HFFc6 (cell line): ENCODE results near the gene FHAD1. TPM values are rescaled to one million over a fixed set of nuclear protein-coding genes. Genes with fewer than 3 reads are reported as not detected.

Experiments
- DNase-seq: peaks from one replicate; pipeline ENCODE4 v3.0.0-alpha.2; 2018
- H3K27ac Mint-ChIP-seq: 2 replicates; pipeline ENCODE4 v1.8.0; 2020; ENCODE audit warnings: mild to moderate bottlenecking, mixed read lengths
- H3K27me3 Mint-ChIP-seq: 2 replicates; pipeline ENCODE4 v1.8.0; 2021; ENCODE audit warnings: mild to moderate bottlenecking, moderate library complexity, mixed read lengths; ENCODE audit not compliant: insufficient read depth
- H3K36me3 Mint-ChIP-seq: 2 replicates; pipeline ENCODE4 v1.8.0; 2021; ENCODE audit warnings: low read depth, mixed read lengths
- H3K4me1 Mint-ChIP-seq: 2 replicates; pipeline ENCODE4 v1.8.0; 2020; ENCODE audit warnings: low read depth, mixed read lengths
- H3K4me3 Mint-ChIP-seq: 2 replicates; pipeline ENCODE4 v1.8.0; 2020; ENCODE audit warnings: mild to moderate bottlenecking, moderate library complexity, mixed read lengths
- H3K9me3 Mint-ChIP-seq: 2 replicates; pipeline ENCODE4 v1.8.0; 2020; ENCODE audit warnings: mild to moderate bottlenecking, mixed read lengths
- total RNA-seq, 6 experiments: library from RNA; stranded (reverse); fragmentation: NEBNext Ultra II Directional; extraction: Animal tissue kit (Norgen Biotek cat#: 25700); gene quantifications; 2 replicates in 1 of 6; 3 replicates in 5 of 6; pipeline ENCODE4 v1.2.3, GENCODE V29; 2021
- TF ChIP-seq, protein P1 (sequence below): fragments of 200-600 bp; sonication (generic); IDR thresholded peaks from 2 replicates; pipeline ENCODE4 v1.5.0; 2021; ENCODE audit warnings: antibody characterized with exemption, mild to moderate bottlenecking

Gene FHAD1
- total RNA-seq, 6 experiments from 2014 or later, result 0.16 to 0.25 TPM; not detected in 4

DNA sequence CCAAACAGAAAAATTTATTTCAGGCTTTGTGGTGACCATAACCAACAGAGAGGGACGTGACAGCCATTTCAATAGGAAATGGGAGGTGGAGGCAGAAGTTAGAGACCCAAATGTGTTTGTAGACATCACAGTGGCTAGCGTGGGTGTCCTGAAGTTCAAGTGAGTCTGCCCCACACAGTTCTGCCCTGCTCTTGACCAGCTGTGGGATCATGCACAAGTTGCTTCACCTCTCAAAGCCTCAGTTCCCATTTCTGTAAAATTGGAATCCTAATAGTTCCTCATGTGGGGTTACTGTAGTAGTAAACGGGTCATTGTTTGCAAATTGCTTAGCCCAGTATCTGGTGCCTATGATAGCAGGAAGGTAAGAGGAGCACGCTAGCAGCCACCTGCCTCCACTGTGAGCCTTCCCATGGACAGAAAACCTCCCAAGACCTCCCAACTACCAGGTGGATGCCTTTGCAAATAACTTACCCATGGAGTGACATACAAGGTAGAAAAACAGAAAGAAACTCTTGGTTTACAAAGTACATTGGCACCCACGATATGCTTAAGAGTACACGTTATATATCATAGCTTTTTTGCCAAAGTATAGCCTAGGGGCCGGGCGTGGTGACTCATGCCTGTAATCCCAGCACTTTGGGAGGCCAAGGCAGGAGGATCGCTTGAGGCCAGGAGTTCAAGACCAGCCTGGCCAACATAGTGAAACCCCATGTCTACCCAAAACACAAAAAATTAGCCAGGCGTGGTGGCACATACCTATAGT lies 29.1 kb downstream of the FHAD1 start:
- Mint-ChIP-seq H3K4me3 (no peak overlapping the region), H3K4me1 (peaks cover 14% of the 10 kb centered on the region), H3K27ac (no peak overlapping the region), H3K9me3 (no peaks in the 10 kb centered on the region), H3K27me3 (peaks cover 44% of the 10 kb centered on the region), H3K36me3 (no peaks in the 10 kb centered on the region)
- no peak for DNase-seq
- TF ChIP-seq, protein P1, sequence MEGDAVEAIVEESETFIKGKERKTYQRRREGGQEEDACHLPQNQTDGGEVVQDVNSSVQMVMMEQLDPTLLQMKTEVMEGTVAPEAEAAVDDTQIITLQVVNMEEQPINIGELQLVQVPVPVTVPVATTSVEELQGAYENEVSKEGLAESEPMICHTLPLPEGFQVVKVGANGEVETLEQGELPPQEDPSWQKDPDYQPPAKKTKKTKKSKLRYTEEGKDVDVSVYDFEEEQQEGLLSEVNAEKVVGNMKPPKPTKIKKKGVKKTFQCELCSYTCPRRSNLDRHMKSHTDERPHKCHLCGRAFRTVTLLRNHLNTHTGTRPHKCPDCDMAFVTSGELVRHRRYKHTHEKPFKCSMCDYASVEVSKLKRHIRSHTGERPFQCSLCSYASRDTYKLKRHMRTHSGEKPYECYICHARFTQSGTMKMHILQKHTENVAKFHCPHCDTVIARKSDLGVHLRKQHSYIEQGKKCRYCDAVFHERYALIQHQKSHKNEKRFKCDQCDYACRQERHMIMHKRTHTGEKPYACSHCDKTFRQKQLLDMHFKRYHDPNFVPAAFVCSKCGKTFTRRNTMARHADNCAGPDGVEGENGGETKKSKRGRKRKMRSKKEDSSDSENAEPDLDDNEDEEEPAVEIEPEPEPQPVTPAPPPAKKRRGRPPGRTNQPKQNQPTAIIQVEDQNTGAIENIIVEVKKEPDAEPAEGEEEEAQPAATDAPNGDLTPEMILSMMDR, result no peak

DNA sequence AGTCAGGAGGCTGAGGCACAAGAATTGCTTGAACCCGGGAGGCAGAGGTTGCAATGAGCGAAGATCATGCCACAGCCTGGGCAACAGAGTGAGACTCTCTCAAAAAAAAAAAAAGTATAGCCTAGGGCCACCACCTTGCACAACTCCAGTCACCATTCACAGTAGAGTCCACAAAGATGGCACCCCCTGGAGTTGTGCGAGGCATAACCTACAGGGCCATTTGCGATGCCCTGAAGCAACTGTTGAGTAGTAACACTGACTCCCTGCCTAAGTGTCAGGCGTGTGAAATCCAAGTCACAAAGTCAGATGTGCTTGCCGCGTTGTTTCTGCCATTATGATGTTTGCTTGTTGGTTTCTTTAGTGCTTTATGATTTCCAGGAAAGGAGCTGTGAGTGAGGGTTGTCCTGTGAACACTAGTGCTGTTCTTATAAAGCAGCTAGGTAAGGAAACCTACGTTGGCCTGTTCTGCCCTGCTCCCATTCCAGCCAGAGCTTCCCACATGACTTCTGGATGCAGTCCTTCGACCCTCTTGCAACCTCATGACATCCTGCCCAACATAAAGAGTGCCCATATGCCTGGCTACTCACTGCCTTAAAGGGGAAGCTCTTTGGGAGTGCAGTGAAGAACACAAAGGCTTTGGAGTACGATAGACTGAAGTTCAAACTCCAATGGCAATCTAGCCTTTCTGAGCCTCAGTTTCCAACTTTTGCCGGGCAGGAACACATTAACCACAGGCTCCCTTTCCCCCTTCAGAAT lies 29.8 kb downstream of the FHAD1 start:
- H3K4me3 Mint-ChIP-seq, result no peak overlapping the region
- DNase-seq, result no peak
- H3K27ac Mint-ChIP-seq, result no peak overlapping the region
- peaks cover 14% of the 10 kb centered on the region for H3K4me1 Mint-ChIP-seq
- no peaks in the 10 kb centered on the region for H3K9me3 Mint-ChIP-seq
- no peaks in the 10 kb centered on the region for H3K36me3 Mint-ChIP-seq
- TF ChIP-seq, protein P1, result no peak
- H3K27me3 Mint-ChIP-seq, result peaks cover 46% of the 10 kb centered on the region

DNA sequence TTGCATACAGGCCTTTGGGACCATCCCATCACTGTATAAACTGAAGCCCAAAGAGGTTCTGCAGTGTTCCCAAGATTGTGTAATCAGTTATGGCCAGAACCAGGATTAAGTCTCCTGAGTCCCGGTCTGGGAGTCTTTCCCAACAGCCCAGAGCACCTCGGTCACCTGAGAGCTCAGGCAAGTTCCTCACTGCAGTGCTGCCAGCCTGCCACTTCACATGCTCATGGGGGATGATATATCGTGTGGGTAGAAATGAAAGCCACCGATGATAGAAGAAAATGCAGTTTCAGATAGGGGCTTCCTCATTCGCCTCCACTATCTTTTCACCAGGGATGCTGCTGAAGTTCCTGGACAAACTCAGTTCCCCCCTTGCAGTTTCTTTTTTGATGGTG lies 30.4 kb downstream of the FHAD1 start:
- H3K27me3 Mint-ChIP-seq, result peaks cover 45% of the 10 kb centered on the region
- H3K9me3 Mint-ChIP-seq, result no peaks in the 10 kb centered on the region
- H3K27ac Mint-ChIP-seq, result no peak overlapping the region
- peaks cover 10% of the 10 kb centered on the region for H3K4me1 Mint-ChIP-seq
- DNase-seq, result no peak
- H3K4me3 Mint-ChIP-seq, result no peak overlapping the region
- no peaks in the 10 kb centered on the region for H3K36me3 Mint-ChIP-seq
- TF ChIP-seq, protein P1, result no peak

DNA sequence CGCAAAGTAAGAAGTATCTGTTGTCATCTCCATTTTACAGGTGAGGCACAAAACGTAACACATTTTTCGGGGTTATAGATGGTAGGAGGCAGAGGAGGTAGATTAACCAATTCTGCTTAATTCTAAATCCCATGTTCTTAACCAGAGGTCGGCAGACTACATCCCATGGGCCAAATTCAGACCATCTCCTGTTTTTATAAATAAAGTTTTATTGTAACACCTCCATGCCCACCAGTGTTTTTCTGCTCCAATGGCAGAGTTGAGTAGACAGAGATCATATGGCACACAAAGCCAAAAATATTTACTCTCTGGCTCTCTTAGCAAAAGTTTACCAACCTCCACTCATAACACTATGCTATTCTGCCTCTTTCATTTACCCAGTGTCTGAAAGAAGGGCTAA lies 30.9 kb downstream of the FHAD1 start:
- Mint-ChIP-seq H3K9me3 (no peaks in the 10 kb centered on the region), H3K4me1 (peaks cover 6% of the 10 kb centered on the region; the same call in 1 of the 2 replicates), H3K27ac (no peak overlapping the region), H3K4me3 (no peak overlapping the region), H3K27me3 (peaks cover 44% of the 10 kb centered on the region), H3K36me3 (no peaks in the 10 kb centered on the region)
- TF ChIP-seq, protein P1, result no peak
- no peak for DNase-seq

DNA sequence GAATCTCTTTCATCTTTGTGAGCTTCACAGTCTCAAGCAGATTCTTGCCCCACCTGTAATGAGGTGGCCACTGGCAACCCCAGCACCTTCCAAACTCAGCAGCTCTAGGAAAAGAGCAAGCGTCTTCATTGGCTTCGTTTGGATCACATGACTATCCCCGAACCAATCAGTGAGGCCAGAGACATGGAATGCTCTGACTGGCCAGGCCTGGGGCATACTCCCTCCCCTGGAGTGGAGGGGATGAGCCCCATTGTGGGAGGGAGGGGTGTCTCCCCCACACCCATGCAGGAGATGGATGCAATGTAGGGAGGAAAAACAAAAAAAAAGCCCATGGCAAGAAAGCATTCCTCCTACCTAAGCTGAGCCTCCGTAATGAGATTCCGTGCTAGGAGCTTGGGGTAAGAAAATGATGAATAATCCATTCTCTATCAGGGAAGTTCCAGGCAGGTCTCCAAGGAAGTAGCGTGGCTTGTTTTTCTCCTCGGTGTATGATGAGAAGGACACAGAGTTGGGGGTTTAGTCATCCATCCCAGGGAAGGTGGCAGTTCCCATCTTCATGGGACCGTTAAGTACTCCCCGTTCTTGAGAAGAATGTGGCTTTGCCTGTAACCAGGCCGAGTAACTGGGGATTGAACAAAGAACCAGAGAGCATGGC lies 32.7 kb downstream of the FHAD1 start:
- peaks cover 36% of the 10 kb centered on the region for H3K27me3 Mint-ChIP-seq

More for the DNA sequence above, 32.7 kb downstream of the FHAD1 start:
- no peak overlapping the region for H3K4me3 Mint-ChIP-seq
- no peak for DNase-seq
- no peak overlapping the region for H3K27ac Mint-ChIP-seq
- no peaks in the 10 kb centered on the region for H3K36me3 Mint-ChIP-seq
- TF ChIP-seq, protein P1, result no peak
- no peaks in the 10 kb centered on the region for H3K9me3 Mint-ChIP-seq
- H3K4me1 Mint-ChIP-seq, result peaks cover 4% of the 10 kb centered on the region; the same call in 1 of the 2 replicates
